Thyroid gland (tissue), 4 donors: ENCODE measurements around the gene ZNF627.

Experiments used
- CTCF ChIP-seq, 6 experiments: fragments of 200-600 bp in 3 of 6; fragments of 450-650 bp in 3 of 6; sonication (generic) in 3 of 6; IDR thresholded peaks; one replicate each; pipeline ENCODE4 v1.5.1; 2016 to 2019; ENCODE audit warnings: antibody characterized with exemption in 6 of 6, mild to moderate bottlenecking in 2 of 6, inconsistent platforms in 1 of 6, moderate library complexity in 1 of 6
- POLR2A ChIP-seq, 2 donors: fragments of 450-650 bp; IDR thresholded peaks; one replicate each; pipeline ENCODE4 v1.6.1; 2017; ENCODE audit warnings: antibody characterized with exemption in 2 of 2, mild to moderate bottlenecking in 2 of 2, moderate library complexity in 1 of 2

GRCh38 chr19:11555246-11555645 lies 42.0 kb upstream of the ZNF627 start:
- no peak for TF ChIP-seq POLR2A (IDR thresholded peaks at IDR 0.05)
- TF ChIP-seq CTCF (IDR thresholded peaks at IDR 0.05), result no peak
